H9 (cell line): ENCODE measurements around the gene WEE1. TPM values are rescaled to one million over a fixed set of nuclear protein-coding genes. Genes with fewer than 3 reads are reported as not detected.
A peak's percentile ranks its signal among the peaks of the same experiment; 100 is the strongest.

ENCODE experiments used
- DNase-seq: peaks from one replicate; pipeline ENCODE4 v3.0.0-alpha.2; 2017
- H2AFZ ChIP-seq: one replicate; pipeline ENCODE4 v1.6.1; 2013; ENCODE audit warnings: mild to moderate bottlenecking, low read length, control low read depth, moderate library complexity
- H2AK5ac ChIP-seq: 2 replicates; pipeline ENCODE4 v1.6.1; 2013; ENCODE audit warnings: low read length, control low read depth, mixed read lengths; ENCODE audit not compliant: insufficient read length
- H2BK120ac ChIP-seq: one replicate; pipeline ENCODE4 v1.6.1; 2013; ENCODE audit warnings: low read depth, mild to moderate bottlenecking, low read length, control low read depth, inconsistent platforms; ENCODE audit not compliant: poor library complexity, severe bottlenecking
- H2BK12ac ChIP-seq: 2 replicates; pipeline ENCODE4 v1.6.1; 2013; ENCODE audit warnings: low read length, control low read depth, mixed read lengths, low read depth; ENCODE audit not compliant: insufficient read length
- H2BK15ac ChIP-seq: 2 replicates; pipeline ENCODE4 v1.6.1; 2013; ENCODE audit warnings: low read depth, low read length, control low read depth
- H2BK20ac ChIP-seq: one replicate; pipeline ENCODE4 v1.6.1; 2013; ENCODE audit warnings: low read depth, mild to moderate bottlenecking, low read length, control low read depth, inconsistent platforms; ENCODE audit not compliant: poor library complexity, severe bottlenecking
- H2BK5ac ChIP-seq: 2 replicates; pipeline ENCODE4 v1.6.1; 2013; ENCODE audit warnings: low read length, control low read depth, mixed read lengths; ENCODE audit not compliant: insufficient read length
- H3K14ac ChIP-seq: 2 replicates; pipeline ENCODE4 v1.6.1; 2013; ENCODE audit warnings: low read length, control low read depth; ENCODE audit not compliant: insufficient read depth
- H3K18ac ChIP-seq: 2 replicates; pipeline ENCODE4 v1.6.1; 2013; ENCODE audit warnings: low read depth, mild to moderate bottlenecking, mixed read lengths, low read length, control low read depth; ENCODE audit not compliant: insufficient read length
- H3K23ac ChIP-seq: 2 replicates; pipeline ENCODE4 v1.6.1; 2013; ENCODE audit warnings: low read length, control low read depth, mixed read lengths, low read depth; ENCODE audit not compliant: insufficient read length
- H3K23me2 ChIP-seq: 2 replicates; pipeline ENCODE4 v1.6.1; 2013; ENCODE audit warnings: low read depth, mild to moderate bottlenecking, mixed read lengths, low read length, control low read depth; ENCODE audit not compliant: insufficient read length, poor library complexity, severe bottlenecking
- H3K27ac ChIP-seq: 2 replicates; pipeline ENCODE4 v1.5.1; 2013; ENCODE audit warnings: low read length, control low read depth, mixed read lengths, low read depth; ENCODE audit not compliant: insufficient read length
- H3K27me3 ChIP-seq: 2 replicates; pipeline ENCODE4 v1.6.1; 2013; ENCODE audit warnings: low read length, control low read depth, inconsistent platforms; ENCODE audit not compliant: insufficient read depth
- H3K4ac ChIP-seq: 2 replicates; pipeline ENCODE4 v1.6.1; 2013; ENCODE audit warnings: low read depth, mild to moderate bottlenecking, control low read depth, inconsistent platforms, low read length, moderate library complexity
- H3K4me1 ChIP-seq: 2 replicates; pipeline ENCODE4 v1.6.1; 2013; ENCODE audit warnings: low read length, control low read depth, inconsistent platforms; ENCODE audit not compliant: insufficient read depth
- H3K4me2 ChIP-seq: 2 replicates; pipeline ENCODE4 v1.6.1; 2013; ENCODE audit warnings: low read length, control low read depth, mixed read lengths; ENCODE audit not compliant: insufficient read length, insufficient read depth
- H3K56ac ChIP-seq: 2 replicates; pipeline ENCODE4 v1.6.1; 2013; ENCODE audit warnings: low read depth, mild to moderate bottlenecking, mixed read lengths, low read length, control low read depth; ENCODE audit not compliant: insufficient read length
- H3K79me1 ChIP-seq: 2 replicates; pipeline ENCODE4 v1.6.1; 2013; ENCODE audit warnings: low read depth, mild to moderate bottlenecking, moderate library complexity, low read length, control low read depth, inconsistent platforms; ENCODE audit not compliant: insufficient read depth, poor library complexity, severe bottlenecking
- H3K79me2 ChIP-seq: 2 replicates; pipeline ENCODE4 v1.6.1; 2013; ENCODE audit warnings: low read length, control low read depth, inconsistent platforms; ENCODE audit not compliant: insufficient read depth
- H3K9ac ChIP-seq: 2 replicates; pipeline ENCODE4 v1.6.1; 2013; ENCODE audit warnings: low read length, control low read depth, mixed read lengths; ENCODE audit not compliant: insufficient read length; ENCODE audit errors: extremely low read depth
- H3K9me3 ChIP-seq: one replicate; pipeline ENCODE4 v1.6.1; 2013; ENCODE audit warnings: low read depth, low read length, inconsistent platforms; ENCODE audit not compliant: control insufficient read depth
- H3T11ph ChIP-seq: one replicate; pipeline ENCODE4 v1.6.1; 2013; ENCODE audit warnings: mild to moderate bottlenecking, low read length, control low read depth, inconsistent platforms
- H4K20me1 ChIP-seq: one replicate; pipeline ENCODE4 v1.6.1; 2013; ENCODE audit not compliant: control insufficient read depth, insufficient read length, insufficient read depth
- H4K5ac ChIP-seq: 2 replicates; pipeline ENCODE4 v1.6.1; 2013; ENCODE audit warnings: low read depth, mild to moderate bottlenecking, mixed read lengths, low read length, control low read depth; ENCODE audit not compliant: insufficient read length
- H4K8ac ChIP-seq: replicated peaks from 2 replicates; pipeline ENCODE4 v1.6.1; 2013; ENCODE audit warnings: low read length, control low read depth, mixed read lengths, low read depth; ENCODE audit not compliant: insufficient read length
- H4K91ac ChIP-seq: 2 replicates; pipeline ENCODE4 v1.6.1; 2013; ENCODE audit warnings: low read depth, mild to moderate bottlenecking, moderate library complexity, mixed read lengths, low read length, control low read depth; ENCODE audit not compliant: insufficient read length
- H3K27ac Mint-ChIP-seq, 3 experiments: 2 replicates in 2 of 3; 3 replicates in 1 of 3; pipeline ENCODE4 v1.8.0; 2020 to 2021; ENCODE audit warnings: mixed read lengths in 3 of 3, mild to moderate bottlenecking in 1 of 3, moderate library complexity in 1 of 3
- H3K27me3 Mint-ChIP-seq: 2 replicates; pipeline ENCODE4 v1.8.0; 2021; ENCODE audit warnings: low read depth, mild to moderate bottlenecking, moderate library complexity, mixed read lengths
- H3K36me3 Mint-ChIP-seq, 3 experiments: 2 replicates in 2 of 3; 3 replicates in 1 of 3; pipeline ENCODE4 v1.8.0; 2020 to 2021; ENCODE audit warnings: low read depth in 3 of 3, mixed read lengths in 3 of 3; ENCODE audit not compliant: insufficient read depth in 1 of 3
- H3K4me1 Mint-ChIP-seq, 2 experiments: 2 replicates each; pipeline ENCODE4 v1.8.0; 2020; ENCODE audit warnings: mixed read lengths in 2 of 2
- H3K4me3 Mint-ChIP-seq, 2 experiments: 2 replicates in 1 of 2; 3 replicates in 1 of 2; pipeline ENCODE4 v1.8.0; 2020 to 2021; ENCODE audit warnings: mild to moderate bottlenecking in 2 of 2, mixed read lengths in 2 of 2, moderate library complexity in 1 of 2
- H3K9me3 Mint-ChIP-seq, 2 experiments: 2 replicates in 1 of 2; 3 replicates in 1 of 2; pipeline ENCODE4 v1.8.0; 2020; ENCODE audit warnings: mild to moderate bottlenecking in 2 of 2, mixed read lengths in 2 of 2, moderate library complexity in 1 of 2
- CTCF ChIP-seq: fragments of 200-600 bp; sonication (generic); conservative IDR thresholded peaks from 3 replicates; pipeline ENCODE4 v1.8.0; 2021; ENCODE audit warnings: antibody characterized with exemption, mild to moderate bottlenecking
- WGBS: extraction: QIAGEN DNeasy Blood & Tissue Kit; methylation state at CpG from one replicate; pipeline ENCODE4 v1.1.7; 2013; ENCODE audit warnings: missing lambda C conversion rate, low lambda C conversion rate, mixed read lengths; ENCODE audit not compliant: insufficient read length; ENCODE audit errors: extremely low coverage; 5-methylcytosine and 5-hydroxymethylcytosine counted together
- total RNA-seq: library from RNA; stranded (reverse); gene quantifications from 2 replicates; pipeline ENCODE4 v1.2.1, GENCODE V29; 2021

Gene WEE1
- total RNA-seq, 1 experiment from 2014 or later: 142 TPM

GRCh38 chr11:9606809-9607510 lies 33.5 kb downstream of the WEE1 start:
- Histone ChIP-seq H3K9me3 (no peaks in the 10 kb centered on the region), H3K27me3 (no peaks in the 10 kb centered on the region), H4K5ac (no peak overlapping the region), H3K18ac (no peak overlapping the region), H2BK12ac (no peak overlapping the region), H4K8ac (no peak overlapping the region), H3K79me1 (no peaks in the 10 kb centered on the region), H3K4me2 (no peak overlapping the region), H4K20me1 (no peaks in the 10 kb centered on the region), H2AFZ (no peak overlapping the region), H3T11ph (no peak overlapping the region), H2BK20ac (no peak overlapping the region), H3K9ac (no peak overlapping the region), H3K23ac (no peak overlapping the region), H3K27ac (no peak overlapping the region), H2AK5ac (no peak overlapping the region), H2BK120ac (no peak overlapping the region), H2BK5ac (no peak overlapping the region), H3K14ac (no peak overlapping the region), H3K79me2 (no peaks in the 10 kb centered on the region), H4K91ac (no peak overlapping the region), H3K4ac (no peak overlapping the region), H3K4me1 (peaks cover 2% of the 10 kb centered on the region; the same call in 1 of the 2 replicates), H3K23me2 (no peaks in the 10 kb centered on the region), H2BK15ac (no peak overlapping the region), H3K56ac (no peak overlapping the region)
- peaks cover 0 to 3% of the 10 kb centered on the region in 2 experiments; a peak in 2 of 5 replicates for H3K9me3 Mint-ChIP-seq
- no peak overlapping the region for H3K4me3 Mint-ChIP-seq
- H3K36me3 Mint-ChIP-seq: peaks cover 0 to 4% (median 1%) of the 10 kb centered on the region in 3 experiments; a peak in 3 of 7 replicates
- H3K27me3 Mint-ChIP-seq: no peaks in the 10 kb centered on the region; the same call in 1 of the 2 replicates
- peak overlapping the region in 2 of 3 experiments; percentile 16 to 61; a peak in 2 of 7 replicates for H3K27ac Mint-ChIP-seq
- DNase-seq: peak; percentile 75
- WGBS: no CpG with 5 or more reads among the region's 9 CpGs
- TF ChIP-seq CTCF: peak; percentile 67
- peaks cover 27 to 28% of the 10 kb centered on the region in 2 experiments for H3K4me1 Mint-ChIP-seq
